Measurements from ENCODE around the gene ATP6V0C. TPM values are rescaled to one million over a fixed set of nuclear protein-coding genes. Genes with fewer than 3 reads are reported as not detected.

ATP6V0C gene
- 61.9 and 90.8 TPM in 2 replicates for total RNA-seq

GRCh38 chr16:2513405-2514332 lies at the start of gene ATP6V0C:
ATP6V0C (plus strand) TSS chr16:2513952; CDS start chr16:2514104, 152 bp downstream.

GRCh38 chr16:2471016-2471652 lies 42.6 kb upstream of the ATP6V0C start, which contains the start of gene NTN3:
NTN3 (plus strand) TSS chr16:2471297; CDS start chr16:2471702, 405 bp downstream.

GRCh38 chr16:2474877-2475412 lies 38.8 kb upstream of the ATP6V0C start, which contains the start of gene TBC1D24:
TBC1D24 (plus strand) TSS chr16:2475127; CDS start chr16:2496149, 21,022 bp downstream.

GRCh38 chr16:2520097-2520783 lies 6.5 kb downstream of the ATP6V0C start, which contains the start of gene AMDHD2:
AMDHD2 (plus strand) TSS chr16:2520371; CDS start chr16:2520459, 88 bp downstream.

GRCh38 chr16:2531371-2531695 lies 17.6 kb downstream of the ATP6V0C start, which contains the start of gene CEMP1:
CEMP1 (minus strand) TSS chr16:2531408; CDS start chr16:2531073, 335 bp downstream.

GRCh38 chr16:2537451-2538379 lies 24.0 kb downstream of the ATP6V0C start, which contains the start of gene PDPK1:
PDPK1 (plus strand) TSS chr16:2538021; CDS start chr16:2538113, 92 bp downstream.

Other genes with a start within 250 kb of the ATP6V0C start
- 152 and 250 TPM in 2 replicates for gene RNPS1, start 245.8 kb upstream of the ATP6V0C start, total RNA-seq
- 7.8 and 33.0 TPM in 2 replicates for gene ABCA3, start 173.2 kb upstream of the ATP6V0C start, total RNA-seq
- gene CCNF, start 84.5 kb upstream of the ATP6V0C start, total RNA-seq = 6.6 and 63.1 TPM in 2 replicates
- 5.3 and 39.9 TPM in 2 replicates for gene TEDC2, start 53.8 kb upstream of the ATP6V0C start, total RNA-seq
- 0.16 and 3.4 TPM in 2 replicates for gene NTN3, start 42.7 kb upstream of the ATP6V0C start, total RNA-seq
- gene TBC1D24, start 38.8 kb upstream of the ATP6V0C start, total RNA-seq = 9.8 and 10.5 TPM in 2 replicates
- gene AMDHD2, start 6.4 kb downstream of the ATP6V0C start, total RNA-seq = 45.9 and 46.0 TPM in 2 replicates
- not detected in 2 replicates for gene CEMP1, start 17.5 kb downstream of the ATP6V0C start, total RNA-seq
- gene PDPK1, start 24.1 kb downstream of the ATP6V0C start, total RNA-seq = 16.6 and 18.9 TPM in 2 replicates
- 86.3 and 87.8 TPM in 2 replicates for gene KCTD5, start 168.6 kb downstream of the ATP6V0C start, total RNA-seq
- gene PRSS27, start 206.3 kb downstream of the ATP6V0C start, total RNA-seq = 1.3 and 2.0 TPM in 2 replicates
- gene SRRM2, start 238.7 kb downstream of the ATP6V0C start, total RNA-seq = 141 and 191 TPM in 2 replicates

Data from mesangial cell (primary cell).